HG03280 (cell line): ENCODE data around the gene HDGFL3.
A peak's percentile ranks its signal among the peaks of the same experiment; 100 is the strongest.

ENCODE experiments used
- ATAC-seq: cut with Tn5 transposase; IDR thresholded peaks from one replicate; pipeline ENCODE4 v1.9.1; 2021; ENCODE audit warnings: mild to moderate bottlenecking, moderate library complexity; ENCODE audit not compliant: unreplicated experiment

HDGFL3 gene

DNA sequence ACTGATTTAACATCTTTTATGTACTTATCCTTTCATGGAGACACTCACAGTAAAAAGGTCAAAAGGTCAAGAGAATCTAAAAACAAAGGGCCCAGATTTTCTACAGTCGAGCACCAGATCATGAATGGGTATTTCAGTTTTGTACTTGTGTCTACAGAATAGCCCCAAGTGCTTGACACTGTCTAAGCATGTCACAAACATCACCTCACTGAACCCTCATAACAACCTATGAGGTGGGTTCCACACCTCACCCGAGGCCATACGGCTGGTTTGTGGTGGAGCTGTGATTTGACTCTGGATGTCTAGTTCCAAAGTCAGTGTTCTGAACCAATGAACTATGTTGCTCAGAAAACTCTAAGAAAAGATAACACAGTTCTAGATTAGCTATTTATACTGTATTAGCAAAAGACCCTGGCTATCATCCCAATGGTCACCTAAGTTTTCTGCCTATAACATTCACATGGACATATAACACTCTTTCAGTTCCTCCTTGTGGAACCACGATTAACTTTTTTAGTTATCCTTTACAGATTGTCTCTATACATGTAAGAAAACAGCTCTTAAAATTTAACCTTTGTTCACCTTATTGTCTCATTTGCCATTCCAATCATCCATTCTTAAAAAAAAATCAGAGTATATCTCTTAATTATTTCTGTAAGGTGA, 74.6 kb downstream of the HDGFL3 start:
- no peak for ATAC-seq

DNA sequence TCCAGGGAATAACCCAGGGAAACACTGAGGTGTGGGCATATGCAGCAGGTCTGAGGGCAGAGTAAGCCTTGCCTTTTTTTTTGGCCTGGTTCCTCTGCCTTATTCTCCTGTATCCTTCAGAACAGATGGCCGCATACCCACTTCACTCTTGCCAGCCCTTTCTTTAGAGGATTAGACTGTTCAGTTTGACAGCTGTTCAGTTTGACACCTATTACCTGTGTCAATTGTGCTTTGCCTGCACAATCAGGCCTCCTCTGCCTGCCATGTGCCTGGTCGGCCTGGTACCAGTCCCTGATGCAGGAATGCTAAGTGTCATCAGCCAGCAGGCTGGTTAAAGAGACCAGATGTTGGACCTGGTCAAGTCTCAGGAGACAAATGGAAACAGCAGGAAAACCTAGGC, 77.8 kb downstream of the HDGFL3 start:
- no peak for ATAC-seq

DNA sequence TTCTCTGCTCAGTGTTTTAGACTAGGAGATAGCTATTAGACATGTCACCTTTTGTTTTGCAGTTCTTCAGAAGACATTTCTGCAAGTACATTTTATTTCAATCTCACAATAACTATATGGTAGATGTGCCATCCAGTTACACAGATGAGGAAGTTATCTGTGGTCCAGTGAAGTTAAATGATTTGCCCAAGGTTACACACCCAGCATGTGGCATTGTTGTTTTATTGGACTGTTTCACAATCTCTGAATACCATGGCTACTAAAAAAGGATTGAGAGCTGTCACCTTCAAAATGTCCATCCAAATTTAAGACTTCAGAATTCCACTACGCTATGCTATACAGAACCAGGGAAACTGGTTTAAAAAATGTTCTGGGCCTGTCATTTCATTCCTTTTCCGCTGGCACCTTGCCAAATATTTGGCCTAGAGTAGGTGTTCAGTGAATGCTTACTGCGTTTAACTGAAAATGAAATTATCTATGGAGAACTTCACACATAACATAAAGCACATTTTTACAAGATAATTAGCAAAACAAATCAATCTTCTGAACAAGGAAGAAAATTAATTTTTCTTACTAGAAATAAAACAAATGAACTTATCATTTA, 80.0 kb downstream of the HDGFL3 start:
- ATAC-seq = no peak

DNA sequence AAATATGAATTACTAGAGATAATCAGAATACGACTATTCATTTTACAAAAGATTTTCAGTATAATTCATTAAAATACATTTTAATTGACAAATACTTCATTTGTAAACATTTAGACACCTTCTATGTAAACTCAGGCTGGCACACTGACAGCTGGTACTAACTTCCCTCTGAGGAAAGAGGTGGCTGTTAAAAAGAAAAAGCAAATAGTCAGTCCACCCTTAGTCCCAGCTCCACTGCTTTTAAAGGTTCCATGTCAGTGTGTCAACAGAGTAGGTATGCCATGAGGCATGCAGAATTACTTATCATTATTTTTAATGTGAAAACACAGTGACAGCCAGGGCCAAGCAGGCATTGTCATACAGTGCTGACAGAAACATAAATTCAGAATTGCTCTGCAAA, 84.1 kb downstream of the HDGFL3 start:
- ATAC-seq = no peak

DNA sequence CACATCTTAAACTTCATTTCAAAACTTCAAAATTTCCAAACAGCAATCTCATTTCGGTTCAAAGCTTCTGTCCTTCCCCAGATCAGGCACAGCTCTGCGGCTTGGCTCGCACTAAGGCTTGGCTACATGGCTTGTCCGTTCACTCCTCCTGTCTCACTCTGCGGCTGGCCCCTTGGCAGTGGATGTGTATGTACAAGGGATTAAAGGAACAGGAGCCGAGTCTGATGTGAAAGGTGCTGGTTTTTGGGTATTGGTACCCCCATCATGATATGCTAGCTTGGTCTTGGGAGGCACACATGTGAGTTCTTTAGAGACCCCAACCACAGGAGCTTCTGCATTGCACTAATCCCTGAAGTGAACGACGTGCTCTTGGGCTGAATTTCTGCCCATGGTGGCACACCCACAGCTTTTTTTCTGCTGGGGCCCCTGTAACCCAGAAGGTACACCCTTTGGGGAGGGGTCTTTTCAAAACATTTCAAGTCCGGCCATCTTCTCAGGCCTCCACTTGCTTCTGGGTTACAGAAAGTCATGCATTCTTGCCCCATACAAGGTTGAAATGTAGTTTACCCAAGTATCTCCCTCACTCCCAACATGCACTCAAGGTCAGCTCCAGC, 87.5 kb downstream of the HDGFL3 start:
- no peak for ATAC-seq

DNA sequence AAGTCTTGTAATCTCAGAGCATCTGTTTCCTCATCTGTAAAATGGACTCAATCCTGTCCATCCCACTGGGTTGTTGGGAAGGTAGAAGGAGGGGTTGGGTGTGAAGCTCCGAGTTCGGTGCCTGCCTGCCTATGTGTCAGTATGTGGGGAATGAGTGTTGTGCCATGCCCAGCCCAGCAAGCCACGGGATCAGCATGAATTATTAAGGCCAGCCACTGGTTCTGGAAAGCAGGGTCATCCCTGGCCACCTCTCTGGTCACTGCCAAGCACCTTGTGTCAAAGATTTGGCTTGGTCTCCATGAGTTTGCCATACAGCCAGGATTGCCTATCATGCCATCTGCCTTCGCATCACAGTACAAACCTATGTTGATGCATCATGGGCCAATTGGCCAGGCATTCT, 88.7 kb downstream of the HDGFL3 start:
- ATAC-seq = no peak

DNA sequence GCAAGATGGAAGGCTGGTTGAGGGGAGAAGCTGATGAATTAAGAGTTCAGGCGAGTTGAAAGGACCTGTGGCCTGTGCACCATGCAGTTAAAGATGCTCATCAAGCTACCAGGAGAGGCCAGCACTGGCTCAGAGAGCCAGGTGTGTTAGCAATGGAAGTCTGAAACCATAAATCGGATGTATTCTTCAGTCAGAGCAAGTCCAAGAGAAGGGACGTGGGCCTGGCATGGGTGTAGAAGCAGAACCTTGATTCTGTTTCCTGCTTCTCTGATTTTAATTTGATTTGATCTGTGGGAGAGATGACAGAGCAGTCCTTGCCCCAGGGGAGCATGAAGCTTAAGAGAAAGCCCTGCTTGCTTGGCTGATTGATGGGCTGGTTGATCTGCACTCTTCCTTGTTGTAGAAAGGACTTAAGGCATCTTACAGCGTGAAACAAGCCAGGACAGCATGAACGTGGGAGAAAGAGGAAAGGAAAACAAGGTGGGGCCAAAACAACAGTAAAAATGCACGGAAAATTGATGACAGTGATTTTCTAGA, 89.3 kb downstream of the HDGFL3 start:
- no peak for ATAC-seq

DNA sequence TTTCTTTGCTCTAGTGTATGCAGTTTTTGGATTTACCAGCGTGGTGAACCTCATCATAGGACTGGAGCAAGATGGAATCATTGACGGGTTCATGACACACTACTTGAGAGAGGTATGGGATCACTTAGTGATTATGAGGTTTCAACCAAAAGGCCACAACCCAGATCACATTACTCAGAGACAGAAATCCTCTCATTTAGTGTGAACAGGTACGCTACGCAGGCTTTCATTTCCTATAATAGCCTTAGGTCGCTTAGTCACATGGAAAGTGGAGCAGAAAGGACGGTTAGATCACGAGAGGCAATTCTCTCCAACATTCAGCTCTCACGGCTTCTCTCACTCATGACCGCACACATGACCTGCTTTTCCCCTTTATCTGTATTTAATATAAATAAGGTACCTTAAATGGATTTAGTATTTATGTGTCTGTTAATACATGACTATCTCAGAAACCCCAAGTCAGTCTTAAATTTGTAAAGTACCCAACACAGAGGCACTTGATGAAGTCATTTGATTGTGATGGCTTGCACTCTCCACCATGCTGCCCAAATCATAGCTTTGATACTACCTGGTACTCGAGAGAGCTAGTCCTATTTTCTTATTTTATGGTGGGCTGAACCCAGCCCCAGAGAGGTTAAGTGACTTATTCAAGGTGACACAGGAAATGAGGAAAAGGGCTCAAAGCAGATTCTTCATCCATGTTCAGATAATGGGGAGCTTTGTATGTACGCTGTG, 91.6 kb downstream of the HDGFL3 start:
- peak; percentile 60 for ATAC-seq

DNA sequence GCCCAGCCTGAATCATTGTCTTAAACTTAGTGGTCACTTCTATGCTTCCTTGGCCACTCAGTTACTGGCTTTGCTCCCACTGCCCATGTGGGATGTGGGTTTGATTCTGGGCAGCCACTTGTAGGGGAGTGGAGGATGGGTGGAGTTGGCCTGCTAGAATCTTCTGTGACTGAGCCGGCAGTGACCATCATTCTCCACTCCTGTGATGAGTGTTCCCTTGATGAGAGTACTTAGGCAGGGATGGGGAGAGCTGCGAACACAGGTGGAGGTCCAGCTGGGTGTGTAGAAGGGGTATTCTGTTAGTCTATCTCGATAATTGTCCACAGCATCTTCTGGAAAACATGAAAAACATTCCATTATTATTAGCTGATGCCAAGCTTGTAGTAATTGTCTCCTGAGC, 92.2 kb downstream of the HDGFL3 start:
- ATAC-seq = no peak

DNA sequence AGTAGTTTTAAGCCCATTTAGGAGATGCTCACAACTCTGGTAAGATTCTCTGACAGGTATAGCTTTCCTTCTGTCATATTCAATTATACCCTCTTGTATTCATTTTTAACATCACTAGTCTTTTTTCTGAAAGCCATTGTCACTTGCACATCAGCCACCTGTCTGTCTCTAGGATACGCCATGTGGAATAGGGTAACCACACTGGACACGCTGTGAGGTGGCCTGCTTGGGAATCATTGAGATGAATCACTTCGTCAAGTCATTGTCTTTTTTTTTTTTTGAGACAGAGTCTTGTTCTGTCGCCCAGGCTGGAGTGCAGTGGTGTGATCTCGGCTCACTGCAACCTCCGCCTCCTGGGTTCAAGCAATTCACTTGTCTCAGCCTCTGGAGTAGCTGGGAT, 92.8 kb downstream of the HDGFL3 start:
- ATAC-seq = no peak

DNA sequence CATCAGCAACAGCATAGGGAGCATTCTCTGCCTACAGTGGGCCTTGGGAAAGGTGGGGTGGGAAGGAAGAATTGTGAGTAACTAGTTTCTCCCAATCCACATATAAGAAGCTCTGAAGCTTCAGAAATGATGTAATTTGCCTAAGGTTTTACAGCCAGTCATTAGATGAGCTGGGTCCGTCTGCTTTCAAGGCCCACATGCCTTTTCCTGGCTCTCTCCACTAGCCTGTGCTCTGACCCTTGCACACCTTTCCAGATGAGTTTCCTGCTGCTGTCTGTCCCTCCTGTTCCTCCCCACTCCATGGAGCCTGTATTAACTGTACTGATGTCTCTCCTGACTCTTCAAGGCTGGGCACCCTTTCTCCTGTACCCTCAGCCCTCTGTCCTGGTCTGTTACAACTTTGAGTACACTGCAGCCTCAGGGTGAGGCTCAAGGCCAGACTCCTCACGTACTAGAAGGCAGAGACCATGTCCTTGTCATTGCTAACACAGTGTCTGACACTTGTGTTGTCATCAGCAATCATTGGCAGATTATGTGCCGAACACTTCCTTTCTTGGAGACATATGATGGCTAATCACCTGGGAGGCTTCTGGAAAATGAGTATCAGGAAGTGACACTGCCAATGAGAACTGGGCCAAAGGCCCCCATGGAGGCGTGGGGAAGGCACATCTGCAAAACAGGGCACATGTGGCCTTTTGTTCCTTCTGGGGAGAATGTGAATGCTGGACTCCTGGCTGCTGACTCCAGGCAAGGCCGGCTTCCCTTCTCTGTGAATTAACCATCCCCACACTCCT, 93.5 kb downstream of the HDGFL3 start:
- no peak for ATAC-seq

DNA sequence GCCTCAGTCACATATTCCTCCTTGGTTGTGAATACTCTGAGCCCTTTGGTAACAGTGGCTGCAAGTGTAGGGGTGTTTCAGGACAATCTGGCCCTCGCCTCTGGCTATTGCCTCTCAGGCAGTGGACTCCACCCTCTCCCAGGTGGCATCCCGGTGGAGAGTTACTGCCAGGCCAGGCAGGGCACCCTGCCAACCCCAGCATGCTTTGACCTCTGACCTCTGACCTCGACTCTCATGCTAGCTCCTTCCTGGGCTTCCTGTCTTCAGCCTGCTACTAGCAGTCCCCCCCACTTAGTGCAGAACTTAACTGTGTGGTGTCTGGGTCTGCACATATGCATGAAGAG, 94.7 kb downstream of the HDGFL3 start:
- no peak for ATAC-seq

DNA sequence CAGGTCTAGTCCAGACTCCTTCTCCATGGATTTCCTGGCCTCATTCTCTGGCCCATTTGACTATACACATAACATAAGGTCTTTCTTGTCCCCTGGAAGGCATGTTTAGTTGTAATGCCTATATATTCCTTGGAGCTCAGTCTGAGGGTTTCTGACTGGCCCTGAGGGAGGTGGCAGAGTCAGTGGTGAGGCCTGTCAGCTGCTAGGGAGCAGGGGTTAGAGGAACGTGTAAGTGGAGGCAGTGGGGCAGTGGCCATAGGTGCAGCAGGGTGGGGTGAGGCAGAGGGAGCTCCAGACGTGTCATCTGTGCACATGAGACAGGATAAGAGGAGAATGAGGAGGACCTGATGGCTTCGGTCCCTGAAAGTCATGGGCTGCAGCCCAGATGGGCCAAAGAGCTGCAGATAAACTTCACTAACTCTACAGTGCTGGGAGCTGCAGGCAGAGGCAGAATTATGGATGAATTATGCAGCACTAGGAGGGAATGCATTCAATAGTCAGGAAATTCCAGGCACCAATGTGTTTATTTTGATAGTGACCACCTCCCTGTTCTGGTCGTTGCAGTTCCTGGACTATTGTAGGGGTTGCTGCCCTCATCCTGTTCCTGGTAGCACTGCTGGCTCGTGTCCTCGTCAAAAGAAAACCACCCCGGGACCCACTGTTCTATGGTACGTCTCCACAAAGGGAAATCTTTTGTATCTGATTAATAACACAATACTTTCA, 95.2 kb downstream of the HDGFL3 start:
- no peak for ATAC-seq

DNA sequence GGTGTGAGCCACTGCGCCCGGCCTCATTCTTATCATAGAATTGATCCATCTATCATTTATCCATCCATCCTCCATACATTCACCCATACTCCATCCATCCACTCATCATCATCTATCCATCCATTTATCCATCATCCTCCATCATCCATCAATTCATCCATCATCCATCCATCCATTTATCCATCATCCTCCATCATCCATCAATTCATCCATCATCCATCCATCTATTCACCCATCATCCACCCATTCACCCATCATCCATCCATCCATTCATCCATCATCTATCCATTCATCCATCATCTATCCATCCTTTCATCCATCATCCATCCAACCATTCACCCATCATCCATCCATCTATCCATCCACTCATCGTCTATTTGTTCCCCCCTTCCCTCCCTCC, 96.5 kb downstream of the HDGFL3 start:
- no peak for ATAC-seq

DNA sequence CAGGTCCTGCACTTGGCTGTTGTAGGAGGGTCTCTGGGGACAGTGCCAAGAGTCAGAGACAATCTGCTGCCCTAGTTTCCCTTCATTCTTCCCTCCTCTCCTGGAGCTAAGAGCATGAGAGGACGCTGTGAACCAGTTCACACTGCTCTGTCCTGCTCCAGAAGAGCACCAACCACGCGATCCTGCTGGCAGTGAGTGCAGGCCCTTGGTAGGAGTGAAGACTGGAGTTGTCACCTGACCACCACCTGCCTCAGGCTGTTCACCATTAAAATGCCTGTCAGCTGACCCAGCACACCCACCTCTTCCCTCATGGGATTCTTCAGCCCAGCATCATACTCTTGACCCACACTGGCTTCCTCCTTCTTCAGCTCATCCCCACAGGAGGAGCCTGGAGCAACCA, 97.2 kb downstream of the HDGFL3 start:
- ATAC-seq = no peak

DNA sequence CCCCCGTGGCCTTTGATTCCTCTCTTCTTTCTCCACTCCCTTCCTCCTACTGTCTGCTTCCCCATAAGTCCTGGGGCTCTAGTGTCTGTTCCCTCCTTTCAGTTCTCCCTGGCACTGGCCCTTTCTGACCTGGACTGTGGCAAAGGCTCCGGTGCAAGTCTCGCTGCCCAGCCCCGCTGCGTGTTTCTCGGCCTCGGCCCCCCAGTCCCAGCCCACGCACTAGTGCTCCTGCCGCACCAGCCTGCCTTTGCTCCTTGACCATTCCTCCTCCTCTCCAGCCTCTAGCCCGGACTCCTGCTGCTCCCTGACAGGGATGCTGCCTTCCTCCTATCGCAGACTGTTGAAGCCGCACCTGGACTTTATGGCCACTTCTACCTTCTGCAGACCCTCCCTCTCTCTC, 98.1 kb downstream of the HDGFL3 start:
- ATAC-seq = no peak

DNA sequence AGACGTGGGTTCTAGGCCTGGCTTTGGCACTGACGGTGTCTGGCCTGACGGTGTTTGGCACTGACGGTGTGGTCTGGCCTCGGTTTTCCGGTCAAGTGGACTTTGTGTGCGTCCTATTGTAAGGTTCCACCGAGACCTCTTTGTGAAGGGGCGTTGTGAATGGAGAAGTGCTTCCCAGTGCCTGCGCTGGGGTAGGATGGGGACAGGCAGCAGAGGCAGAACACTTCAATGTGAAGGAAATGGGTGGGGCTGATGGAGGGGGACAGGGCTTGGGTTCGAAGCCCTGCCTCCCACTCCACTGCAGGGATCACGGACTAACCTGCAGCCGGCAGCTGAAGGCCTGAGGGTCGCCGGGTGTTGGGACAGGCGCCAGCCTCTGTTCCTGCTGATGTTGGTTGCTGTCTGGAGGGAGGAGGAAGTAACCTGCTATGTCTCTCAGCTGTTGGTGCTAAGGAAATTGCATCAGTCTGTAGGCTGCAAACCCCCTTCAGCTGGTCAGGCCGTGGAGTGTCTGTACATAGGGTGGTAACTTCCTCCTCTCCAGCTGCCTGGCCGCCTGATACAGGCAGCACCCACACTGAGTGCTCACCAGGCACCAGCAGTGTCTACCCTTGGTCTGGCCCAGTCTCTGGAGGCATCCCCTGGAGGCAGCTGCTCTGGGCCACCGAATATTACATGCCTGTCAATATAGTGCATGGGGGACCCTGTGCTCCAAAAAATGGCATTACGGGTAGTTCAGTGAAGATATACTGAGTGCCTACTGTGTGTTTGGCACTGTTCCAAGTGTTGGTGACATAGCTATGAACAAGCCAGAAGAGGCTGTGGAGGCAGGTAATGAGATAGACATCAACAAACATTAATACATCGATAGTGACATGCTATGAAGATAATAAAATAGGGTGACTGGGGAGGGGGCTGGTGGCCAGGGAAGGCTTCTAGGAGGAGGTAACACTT, 99.1 kb downstream of the HDGFL3 start:
- ATAC-seq = peak; percentile 53

DNA sequence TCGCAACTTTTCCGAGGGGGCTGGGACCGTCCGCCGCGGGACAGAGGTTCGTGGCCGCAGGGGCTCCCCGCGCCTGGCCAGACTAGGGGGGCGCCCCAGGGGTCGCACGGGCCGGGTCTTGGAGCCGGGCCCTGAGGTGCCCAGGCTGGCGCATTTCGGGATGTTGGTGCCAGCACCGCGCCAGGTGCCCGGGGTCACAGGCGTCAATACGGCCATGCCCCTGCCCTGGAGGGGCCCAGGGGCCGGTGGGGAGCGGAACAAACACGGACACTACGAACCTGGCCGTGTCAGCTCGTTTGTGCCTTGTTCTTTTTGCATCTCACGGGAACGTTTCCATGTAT, 99.8 kb downstream of the HDGFL3 start:
- no peak for ATAC-seq
